ENCODE data around the gene ZNF283.
"Not testable (repeated sequence)": the region's sequence is repeated elsewhere in the genome, so short reads cannot be mapped to it uniquely, and the experiment has no call there.

The ZNF283 gene

GRCh38 chr19:43820884-43821215 lies 6.3 kb upstream of the ZNF283 start:
- peak overlapping the region; percentile 61 for H3K4me3 ChIP-seq (ENCODE audit: low read length)
- no peak for TF ChIP-seq CTCF (IDR thresholded peaks at IDR 0.05; ENCODE audit: insufficient read depth, low read depth, low read length, missing control alignments)
- no peak for DNase-seq (ENCODE audit: low read depth)

DNA sequence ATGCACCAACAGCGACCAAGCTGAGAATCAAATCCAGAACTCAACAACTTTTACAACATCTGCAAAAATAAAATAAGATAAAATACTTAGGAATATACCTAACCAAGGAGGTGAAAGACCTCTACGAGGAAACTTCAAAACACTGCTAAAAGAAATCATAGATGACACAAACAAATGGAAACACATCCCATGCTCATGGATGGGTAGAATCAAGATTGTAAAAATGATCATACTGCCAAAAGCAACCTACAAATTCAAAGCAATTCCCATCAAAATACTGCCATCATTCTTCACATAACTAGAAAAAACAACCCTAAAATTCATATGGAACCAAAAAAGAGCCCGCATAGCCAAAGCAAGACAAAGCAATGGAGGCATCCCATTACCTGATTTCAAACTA lies 3.3 kb upstream of the ZNF283 start:
- not testable (repeated sequence) for H3K4me3 ChIP-seq (ENCODE audit: low read length); DNase-seq (ENCODE audit: low read depth)

- H3K4me3 ChIP-seq (ENCODE audit: low read length), result not testable (repeated sequence)
- DNase-seq (ENCODE audit: low read depth), result peak; percentile 49
These were observed 2.5 kb upstream of the ZNF283 start for GRCh38 chr19:43824572-43824971.

- DNase-seq (ENCODE audit: low read depth), result no peak
- no peak overlapping the region for H3K4me3 ChIP-seq (ENCODE audit: low read length)
- no peak for TF ChIP-seq CTCF (IDR thresholded peaks at IDR 0.05; ENCODE audit: insufficient read depth, low read depth, low read length, missing control alignments)
These were observed 12.0 kb downstream of the ZNF283 start for GRCh38 chr19:43839139-43839538.

GRCh38 chr19:43842007-43842406 lies 14.9 kb downstream of the ZNF283 start:
- TF ChIP-seq CTCF (IDR thresholded peaks at IDR 0.05; ENCODE audit: insufficient read depth, low read depth, low read length, missing control alignments), result no peak
- no peak overlapping the region for H3K4me3 ChIP-seq (ENCODE audit: low read length)
- no peak for DNase-seq (ENCODE audit: low read depth)

DNA sequence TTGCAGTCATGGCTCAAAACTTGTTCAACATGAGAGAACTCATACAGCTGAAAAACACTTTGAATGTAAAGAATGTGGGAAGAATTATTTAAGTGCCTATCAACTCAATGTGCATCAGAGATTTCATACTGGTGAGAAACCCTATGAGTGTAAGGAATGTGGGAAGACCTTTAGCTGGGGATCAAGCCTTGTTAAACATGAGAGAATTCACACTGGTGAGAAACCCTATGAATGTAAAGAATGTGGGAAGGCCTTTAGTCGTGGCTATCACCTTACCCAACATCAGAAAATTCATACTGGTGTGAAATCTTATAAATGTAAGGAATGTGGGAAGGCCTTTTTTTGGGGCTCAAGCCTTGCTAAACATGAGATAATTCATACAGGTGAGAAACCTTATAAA lies 20.1 kb downstream of the ZNF283 start:
- TF ChIP-seq CTCF (IDR thresholded peaks at IDR 0.05; ENCODE audit: insufficient read depth, low read depth, low read length, missing control alignments), result no peak
- no peak for DNase-seq (ENCODE audit: low read depth)
- no peak overlapping the region for H3K4me3 ChIP-seq (ENCODE audit: low read length)

DNA sequence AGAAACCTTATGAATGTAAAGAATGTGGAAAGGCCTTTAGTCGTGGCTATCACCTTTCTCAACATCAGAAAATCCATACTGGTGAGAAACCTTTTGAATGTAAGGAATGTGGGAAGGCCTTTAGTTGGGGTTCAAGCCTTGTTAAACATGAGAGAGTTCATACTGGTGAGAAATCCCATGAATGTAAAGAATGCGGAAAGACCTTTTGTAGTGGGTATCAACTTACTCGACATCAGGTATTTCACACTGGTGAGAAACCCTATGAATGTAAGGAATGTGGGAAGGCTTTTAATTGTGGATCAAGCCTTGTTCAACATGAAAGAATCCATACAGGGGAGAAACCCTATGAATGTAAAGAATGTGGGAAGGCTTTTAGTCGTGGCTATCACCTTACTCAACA lies 20.8 kb downstream of the ZNF283 start:
- H3K4me3 ChIP-seq (ENCODE audit: low read length), result no peak overlapping the region
- TF ChIP-seq CTCF (IDR thresholded peaks at IDR 0.05; ENCODE audit: insufficient read depth, low read depth, low read length, missing control alignments), result no peak
- no peak for DNase-seq (ENCODE audit: low read depth)

GRCh38 chr19:43848821-43849220 lies 21.7 kb downstream of the ZNF283 start:
- DNase-seq (ENCODE audit: low read depth), result no peak
- H3K4me3 ChIP-seq (ENCODE audit: low read length), result no peak overlapping the region
- TF ChIP-seq CTCF (IDR thresholded peaks at IDR 0.05; ENCODE audit: insufficient read depth, low read depth, low read length, missing control alignments), result no peak
